CD4-positive, alpha-beta T cell (primary cell): ENCODE results near the gene ORAI3. TPM values are rescaled to one million over a fixed set of nuclear protein-coding genes. Genes with fewer than 3 reads are reported as not detected.
A peak's percentile ranks its signal among the peaks of the same experiment; 100 is the strongest.

Experiments used
- ATAC-seq: fragments of 200-7000 bp; cut with Tn5 transposase; one replicate; pipeline ENCODE4 v1.10.0; 2022; ENCODE audit warnings: mild to moderate bottlenecking; ENCODE audit not compliant: poor library complexity
- CTCF ChIA-PET: fragments of 350-600 bp; sonication (Branson Sonifier 250); formaldehyde crosslinking; loops from one replicate; lab custom pipeline; 2021; ENCODE audit warnings: antibody characterized with exemption, inconsistent platforms; lab: Charles Lee
- POLR2A ChIA-PET: fragments of 350-600 bp; sonication (Branson Sonifier 250); formaldehyde crosslinking; loops from one replicate; lab custom pipeline; 2021; ENCODE audit warnings: antibody characterized with exemption, inconsistent platforms; lab: Charles Lee
- DNase-seq, 14 experiments: peaks; one replicate each; pipeline ENCODE4 v3.0.0-alpha.2; 2013 to 2020; ENCODE audit warnings: mixed read lengths in 2 of 14
- H3K27ac ChIP-seq, 2 donors: one replicate each; pipeline versions ENCODE4 v1.5.1 to v1.7.0; 2013; ENCODE audit warnings: low read length in 2 of 2, low read depth in 1 of 2, mild to moderate bottlenecking in 1 of 2
- H3K27me3 ChIP-seq, 2 experiments: 1 replicate in 1 of 2; 2 replicates in 1 of 2; pipeline versions ENCODE4 v1.6.1 to v1.7.0; 2013; ENCODE audit warnings: low read length in 2 of 2, control low read depth in 1 of 2, mild to moderate bottlenecking in 1 of 2, moderate library complexity in 1 of 2; ENCODE audit not compliant: insufficient read depth in 2 of 2, control insufficient read depth in 1 of 2
- H3K36me3 ChIP-seq: one replicate; pipeline ENCODE4 v1.6.1; 2013; ENCODE audit warnings: low read length, control low read depth; ENCODE audit not compliant: insufficient read depth
- H3K4me1 ChIP-seq: one replicate; pipeline ENCODE4 v1.6.1; 2013; ENCODE audit warnings: low read length, control low read depth; ENCODE audit not compliant: insufficient read depth
- H3K4me3 ChIP-seq: one replicate; pipeline ENCODE4 v1.5.1; 2013; ENCODE audit warnings: mild to moderate bottlenecking, low read length, moderate library complexity
- H3K9me3 ChIP-seq, 2 experiments: 1 replicate in 1 of 2; 2 replicates in 1 of 2; pipeline versions ENCODE4 v1.6.1 to v1.7.0; 2013; ENCODE audit warnings: low read length in 2 of 2, mild to moderate bottlenecking in 2 of 2, control low read depth in 1 of 2, moderate library complexity in 1 of 2; ENCODE audit not compliant: control insufficient read depth in 1 of 2, insufficient read depth in 1 of 2
- H3K27ac Mint-ChIP-seq: one replicate; pipeline ENCODE4 v1.8.0; 2020; ENCODE audit warnings: mixed read lengths
- H3K27me3 Mint-ChIP-seq: one replicate; pipeline ENCODE4 v1.8.0; 2021; ENCODE audit warnings: mixed read lengths
- H3K36me3 Mint-ChIP-seq: one replicate; pipeline ENCODE4 v1.8.0; 2021; ENCODE audit warnings: low read depth, mixed read lengths
- H3K4me1 Mint-ChIP-seq: one replicate; pipeline ENCODE4 v1.8.0; 2021; ENCODE audit warnings: low read depth, mixed read lengths
- H3K4me3 Mint-ChIP-seq: one replicate; pipeline ENCODE4 v1.8.0; 2020; ENCODE audit warnings: mild to moderate bottlenecking, mixed read lengths
- H3K9me3 Mint-ChIP-seq: one replicate; pipeline ENCODE4 v1.8.0; 2020; ENCODE audit warnings: mixed read lengths
- CTCF ChIP-seq: fragments of 200-600 bp; IDR thresholded peaks from one replicate; pipeline ENCODE4 v1.8.0; 2022; ENCODE audit warnings: antibody characterized with exemption, mild to moderate bottlenecking
- intact Hi-C, 2 experiments: fragments of 100-400 bp; cut with DNase I in 1 of 2; cut with micrococcal nuclease in 1 of 2; formaldehyde crosslinking; loops; one replicate each; pipeline versions ENCODE4 v1.15.1 to v1.9.0; 2023 to 2025; cut with DNase I, micrococcal nuclease
- total RNA-seq, 174 experiments: library from RNA in 2 of 174; stranded (reverse) in 2 of 174; gene quantifications; one replicate each; pipeline ENCODE4 v1.2.3 and lab custom pipeline; 2021 to 2026

The ORAI3 gene
- total RNA-seq, 2 experiments from 2014 or later = 3.0 to 4.5 TPM

- Mint-ChIP-seq H3K4me3 (peak overlapping the region; percentile 84), H3K4me1 (peaks cover 19% of the 10 kb centered on the region), H3K9me3 (no peaks in the 10 kb centered on the region), H3K27ac (peak overlapping the region; percentile 58), H3K36me3 (peaks cover 7% of the 10 kb centered on the region), H3K27me3 (no peaks in the 10 kb centered on the region)
- H3K27ac ChIP-seq = peak overlapping the region; percentile 19 to 22
- peak in 1 of 14 experiments; percentile 43 for DNase-seq
- ChIA-PET POLR2A (interaction anchor here (0.8 kb wide), 1 partner anchor 23 kb away, joined by 3 read pairs; no protein-coding TSS in a partner anchor), CTCF (interaction anchor here (1.0 to 2.1 kb wide), 2 partner anchors 16 to 111 kb away, joined by 4 to 10 read pairs; no protein-coding TSS in a partner anchor)
- peaks cover 4% of the 10 kb centered on the region for H3K36me3 ChIP-seq
- peaks cover 27% of the 10 kb centered on the region for H3K4me1 ChIP-seq
- intact Hi-C loops = loop anchor here (1.0 to 10.0 kb wide), 6 partner anchors 29 to 930 kb away; partner anchors contain the start of genes HIRIP3 (in 1 of the 2), INO80E (in 1 of the 2), MYL11 (in 1 of the 2) and PHKG2 (in 1 of the 2)
- no peak for ATAC-seq
- no peak overlapping the region for H3K4me3 ChIP-seq
- H3K9me3 ChIP-seq = no peaks in the 10 kb centered on the region
- no peaks in the 10 kb centered on the region for H3K27me3 ChIP-seq
- no peak for TF ChIP-seq CTCF
Observed at GRCh38 chr16:30924913-30925631, 23.8 kb upstream of the ORAI3 start.

DNA sequence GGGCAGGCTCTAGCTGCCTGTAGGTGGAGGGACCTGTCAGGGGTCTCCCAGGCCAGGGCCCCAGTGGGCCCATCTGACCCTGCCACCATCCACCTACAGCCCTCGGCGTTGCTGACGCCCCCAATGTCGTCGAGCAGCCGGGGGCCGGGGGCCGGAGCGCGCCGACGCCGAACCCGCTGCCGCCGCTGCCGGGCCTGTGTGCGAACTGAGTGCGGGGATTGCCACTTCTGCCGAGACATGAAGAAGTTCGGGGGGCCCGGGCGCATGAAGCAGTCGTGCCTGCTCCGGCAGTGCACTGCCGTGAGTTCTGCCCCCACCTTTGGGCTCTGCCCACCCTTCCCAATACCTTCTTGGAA, 23.3 kb upstream of the ORAI3 start:
- Histone ChIP-seq H3K4me3 (no peak overlapping the region), H3K27me3 (no peaks in the 10 kb centered on the region), H3K4me1 (peaks cover 27% of the 10 kb centered on the region), H3K36me3 (peaks cover 5% of the 10 kb centered on the region), H3K27ac (no peak overlapping the region), H3K9me3 (no peaks in the 10 kb centered on the region)
- no peak for ATAC-seq
- Mint-ChIP-seq H3K27me3 (no peaks in the 10 kb centered on the region), H3K27ac (peak overlapping the region; percentile 51), H3K4me1 (peaks cover 19% of the 10 kb centered on the region), H3K9me3 (no peaks in the 10 kb centered on the region), H3K4me3 (peak overlapping the region; percentile 86), H3K36me3 (peaks cover 9% of the 10 kb centered on the region)
- DNase-seq = peak in 1 of 14 experiments; percentile 46
- TF ChIP-seq CTCF = no peak
- ChIA-PET CTCF (interaction anchor here (2.1 kb wide), 1 partner anchor 16 kb away, joined by 10 read pairs; no protein-coding TSS in a partner anchor), POLR2A (no interaction called here)
- intact Hi-C loops = loop anchor here (1.0 to 10.0 kb wide), 5 partner anchors 29 to 931 kb away; partner anchors contain the start of genes HIRIP3 (in 1 of the 2), INO80E (in 1 of the 2), MYL11 (in 1 of the 2) and TBC1D10B (in 1 of the 2)

- Histone ChIP-seq H3K27me3 (no peaks in the 10 kb centered on the region), H3K9me3 (no peaks in the 10 kb centered on the region), H3K36me3 (peaks cover 5% of the 10 kb centered on the region), H3K4me3 (no peak overlapping the region), H3K4me1 (peaks cover 27% of the 10 kb centered on the region), H3K27ac (no peak overlapping the region)
- Mint-ChIP-seq H3K4me1 (peaks cover 19% of the 10 kb centered on the region), H3K27me3 (no peaks in the 10 kb centered on the region), H3K36me3 (peaks cover 14% of the 10 kb centered on the region), H3K4me3 (peak overlapping the region; percentile 86), H3K27ac (peak overlapping the region; percentile 51), H3K9me3 (no peaks in the 10 kb centered on the region)
- POLR2A ChIA-PET = no interaction called here
- CTCF ChIA-PET = interaction anchor here (2.1 kb wide), 1 partner anchor 15 kb away, joined by 10 read pairs; no protein-coding TSS in a partner anchor
- no peak for ATAC-seq
- no peak for DNase-seq
- no peak for TF ChIP-seq CTCF
- intact Hi-C loops = loop anchor here (1.0 to 10.0 kb wide), 5 partner anchors 28 to 931 kb away; partner anchors contain the start of genes HIRIP3 (in 1 of the 2), INO80E (in 1 of the 2), MYL11 (in 1 of the 2) and TBC1D10B (in 1 of the 2)
Observed at GRCh38 chr16:30925995-30926811, 22.7 kb upstream of the ORAI3 start.
